Adrenal gland (tissue), 12 donors: ENCODE measurements around the gene ZBTB5. TPM values are rescaled to one million over a fixed set of nuclear protein-coding genes. Genes with fewer than 3 reads are reported as not detected.
A peak's percentile ranks its signal among the peaks of the same experiment; 100 is the strongest.

Source experiments
- DNase-seq, 7 donors: peaks; one replicate each; pipeline ENCODE4 v3.0.0-alpha.2; 2019 to 2020
- H3K27ac ChIP-seq, 5 donors: fragments of 200-600 bp; sonication (generic) in 4 of 5; 1 replicate in 3 of 5; 2 replicates in 2 of 5; pipeline versions ENCODE4 v1.5.1 to v1.8.0; 2016 to 2020; ENCODE audit warnings: mild to moderate bottlenecking in 1 of 5
- H3K27me3 ChIP-seq: fragments of 200-600 bp; 2 replicates; pipeline ENCODE4 v1.8.0; 2021
- H3K36me3 ChIP-seq, 2 donors: fragments of 200-600 bp; replicated peaks in 1 of 2; 1 replicate in 1 of 2; 2 replicates in 1 of 2; pipeline versions ENCODE4 v1.5.1 to v1.8.0; 2018 to 2022
- H3K4me1 ChIP-seq, 2 donors: fragments of 200-600 bp; replicated peaks in 1 of 2; 1 replicate in 1 of 2; 2 replicates in 1 of 2; pipeline versions ENCODE4 v1.5.1 to v1.8.0; 2018 to 2021
- H3K4me3 ChIP-seq, 4 donors: fragments of 200-600 bp; sonication (generic) in 3 of 4; one replicate each; pipeline ENCODE4 v1.5.1; 2016 to 2018
- H3K9me3 ChIP-seq, 3 donors: fragments of 200-600 bp; sonication (generic) in 1 of 3; replicated peaks in 1 of 3; 1 replicate in 2 of 3; 2 replicates in 1 of 3; pipeline versions ENCODE4 v1.5.1 to v1.8.0; 2016 to 2021
- CTCF ChIP-seq, 6 experiments: fragments of 450-650 bp in 4 of 6; fragments of 200-600 bp in 2 of 6; sonication (generic) in 1 of 6; IDR thresholded peaks; 1 replicate in 5 of 6; 2 replicates in 1 of 6; pipeline versions ENCODE4 v1.5.1 to v1.8.0; 2016 to 2021; ENCODE audit warnings: antibody characterized with exemption in 6 of 6, mild to moderate bottlenecking in 2 of 6, moderate library complexity in 1 of 6
- POLR2A ChIP-seq, 2 donors: fragments of 450-650 bp; IDR thresholded peaks; one replicate each; pipeline ENCODE4 v1.6.1; 2017; ENCODE audit warnings: antibody characterized with exemption in 2 of 2, mild to moderate bottlenecking in 2 of 2, moderate library complexity in 1 of 2
- WGBS, 4 donors: extraction: QIAGEN DNeasy Blood & Tissue Kit in 2 of 4; methylation state at CpG; one replicate each; pipeline versions ENCODE4 v1.1.5 to v1.1.7; 2013 to 2017; 5-methylcytosine and 5-hydroxymethylcytosine counted together
- intact Hi-C, 2 donors: fragments of 100-400 bp; cut with DNase I; formaldehyde crosslinking; loops; one replicate each; pipeline versions ENCODE4 v1.14.1 to v1.15.0; 2022 to 2023
- polyA plus RNA-seq, 3 donors: library from polyadenylated mRNA; stranded (reverse); fragments of 200-250 nt in 2 of 3; fragments of 350-450 nt in 1 of 3; fragmentation: Illumina TruSeq in 1 of 3; extraction: RNeasy Lipid Tissue Mini Kit (QIAGEN cat#74804) in 1 of 3; gene quantifications; one replicate each; pipeline ENCODE4 v1.2.3, GENCODE V29; 2013 to 2014
- total RNA-seq, 9 donors: library from RNA; depleted of rRNA in 4 of 9; stranded (reverse); fragments of >200 nt in 4 of 9; fragments of 120-200 nt in 1 of 9; fragmentation: NEBNext Ultra II Directional in 1 of 9; extraction: Animal tissue kit (Norgen Biotek cat#: 25700) in 1 of 9; gene quantifications; one replicate each; pipeline versions ENCODE4 v1.1.0 to v1.2.4, GENCODE V29; 2013 to 2023
- donor health status: healthy with polysubstance abuse.
- donor health status: Bipolar disorder and iron deficiency.
- donor health status: DM: yes; HTN: yes; CAD: no.
- donor health status: DM: no; HTN: no; CAD: no.
- donor health status: DM: no; HTN: no; CAD: no.
- donor health status: DM: yes; HTN: yes; CAD: no.

Gene ZBTB5
- total and polyA plus RNA-seq, 12 donors, result 2.3 to 19.6 (median 10.6) TPM

- Histone ChIP-seq H3K27me3 (no peaks in the 10 kb centered on the region), H3K4me1 (peaks cover 0 to 4% of the 10 kb centered on the region in 2 donors), H3K9me3 (no peaks in the 10 kb centered on the region), H3K27ac (peak overlapping the region in 1 of 5 donors; percentile 33), H3K36me3 (no peaks in the 10 kb centered on the region), H3K4me3 (no peak overlapping the region)
- no peak for DNase-seq
- TF ChIP-seq POLR2A (IDR thresholded peaks at IDR 0.05) (no peak), CTCF (IDR thresholded peaks at IDR 0.05) (no peak)
- intact Hi-C loops, result no loop called here
- 80 to 90% (median 83%) methylated on average over 7 to 17 of the region's 17 CpGs for WGBS, 4 donors
Observed at GRCh38 chr9:37412431-37413151, 52.7 kb downstream of the ZBTB5 start.

- Histone ChIP-seq H3K4me3 (no peak overlapping the region), H3K27me3 (no peaks in the 10 kb centered on the region), H3K4me1 (peaks cover 2 to 4% of the 10 kb centered on the region in 2 donors), H3K36me3 (no peaks in the 10 kb centered on the region), H3K9me3 (no peaks in the 10 kb centered on the region), H3K27ac (peak overlapping the region in 1 of 5 donors; percentile 26)
- 71 to 89% (median 73%) methylated on average over 10 to 13 of the region's 13 CpGs for WGBS, 4 donors
- intact Hi-C loops, result no loop called here
- TF ChIP-seq POLR2A (IDR thresholded peaks at IDR 0.05) (no peak), CTCF (IDR thresholded peaks at IDR 0.05) (no peak)
- peak in 3 of 7 donors; percentile 52 to 64 (median 57) for DNase-seq
Observed at GRCh38 chr9:37410969-37411785, 54.1 kb downstream of the ZBTB5 start.

- H3K36me3 ChIP-seq, result no peaks in the 10 kb centered on the region
- no peaks in the 10 kb centered on the region for H3K9me3 ChIP-seq
- intact Hi-C loops, result no loop called here
- peaks cover 8 to 9% of the 10 kb centered on the region in 2 donors for H3K4me1 ChIP-seq
- no peak overlapping the region for H3K4me3 ChIP-seq
- WGBS, 4 donors, result 94 to 98% (median 96%) methylated on average over 9 of the region's 9 CpGs
- no peak for TF ChIP-seq POLR2A (IDR thresholded peaks at IDR 0.05)
- no peak for TF ChIP-seq CTCF (IDR thresholded peaks at IDR 0.05)
- no peak overlapping the region for H3K27ac ChIP-seq
- no peak for DNase-seq
- no peaks in the 10 kb centered on the region for H3K27me3 ChIP-seq
Observed at GRCh38 chr9:37410354-37410861, 54.8 kb downstream of the ZBTB5 start.
